Measurements from ENCODE around the gene TANGO2. TPM values are rescaled to one million over a fixed set of nuclear protein-coding genes. Genes with fewer than 3 reads are reported as not detected.

The TANGO2 gene
- total RNA-seq, 4 donors from 2014 or later: 31.7 to 56.7 (median 39.0) TPM

DNA sequence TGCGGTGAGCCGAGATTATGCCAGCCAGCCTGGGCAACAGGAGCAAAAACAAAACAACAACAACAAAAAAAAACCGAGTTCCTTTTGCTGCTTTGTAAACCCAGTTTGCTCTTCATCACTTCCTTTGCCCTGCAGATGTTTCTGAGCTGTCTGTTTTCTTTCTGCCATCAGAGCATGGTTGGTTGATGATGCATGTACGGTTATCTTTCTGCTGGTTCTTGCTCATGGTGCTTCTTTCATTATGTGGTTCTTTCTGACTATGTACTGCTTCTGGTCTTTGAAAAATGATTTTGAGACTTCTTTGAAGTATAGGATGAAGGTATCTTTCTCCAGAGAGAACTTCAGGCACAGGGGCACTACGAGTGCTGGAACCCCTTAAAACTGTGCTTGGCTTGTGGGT, 13.2 kb downstream of the TANGO2 start:
- 89 to 90% methylated on average over 5 of the region's 5 CpGs for WGBS, 2 donors
- Histone ChIP-seq H3K4me1 (peaks cover 0 to 39% (median 9%) of the 10 kb centered on the region in 4 donors), H3K4me3 (no peak overlapping the region), H3K9me3 (no peaks in the 10 kb centered on the region), H3K27me3 (no peaks in the 10 kb centered on the region), H3K36me3 (peaks cover 0 to 39% (median 0%) of the 10 kb centered on the region in 3 donors), H3K27ac (no peak overlapping the region)
- DNase-seq (ENCODE audit: low spot score in 2 of 2): no peak
- TF ChIP-seq EP300 (IDR thresholded peaks at IDR 0.05): no peak
- TF ChIP-seq POLR2A (IDR thresholded peaks at IDR 0.05): no peak
- TF ChIP-seq CTCF (IDR thresholded peaks at IDR 0.05): no peak

DNA sequence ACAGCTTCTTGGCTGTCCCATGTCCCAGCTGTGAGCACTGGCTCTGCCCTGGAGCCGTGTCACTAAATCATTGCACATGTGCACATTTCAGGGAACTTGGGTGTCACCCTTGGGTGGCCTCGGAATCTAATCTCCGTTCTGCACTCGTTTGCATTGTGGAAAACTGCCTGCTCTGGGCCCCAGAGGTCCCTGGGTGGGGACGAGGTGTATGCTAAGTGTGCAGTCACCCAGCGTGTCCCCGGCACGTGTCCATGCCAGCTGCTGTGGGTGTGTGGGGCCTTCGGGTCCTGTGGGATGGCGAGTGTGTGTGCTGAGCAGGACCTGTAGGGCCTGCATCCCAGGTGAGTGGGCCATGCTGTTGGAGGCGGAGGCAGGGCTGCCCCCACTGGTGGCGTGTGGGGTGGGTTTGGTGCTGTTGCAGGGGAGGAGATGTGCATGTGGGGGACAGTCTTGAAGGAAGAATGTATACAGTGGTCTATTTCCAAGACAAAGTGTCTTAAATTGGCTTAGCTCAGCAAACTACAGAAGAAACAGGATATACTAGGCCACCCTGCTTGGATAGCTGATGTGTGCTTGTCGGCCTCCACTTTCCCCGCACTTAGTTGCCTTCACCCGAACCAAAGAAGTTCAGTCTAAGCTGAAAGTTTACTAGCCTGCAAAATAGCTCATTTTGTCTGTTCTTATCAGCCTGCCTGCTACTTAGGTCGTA, 14.6 kb downstream of the TANGO2 start:
- no peak for DNase-seq (ENCODE audit: low spot score in 2 of 2)
- Histone ChIP-seq H3K4me3 (no peak overlapping the region), H3K4me1 (peaks cover 0 to 32% (median 9%) of the 10 kb centered on the region in 4 donors), H3K27ac (no peak overlapping the region), H3K9me3 (no peaks in the 10 kb centered on the region), H3K27me3 (no peaks in the 10 kb centered on the region), H3K36me3 (peaks cover 0 to 50% (median 1%) of the 10 kb centered on the region in 3 donors)
- TF ChIP-seq CTCF (IDR thresholded peaks at IDR 0.05) (no peak), EP300 (IDR thresholded peaks at IDR 0.05) (no peak), POLR2A (IDR thresholded peaks at IDR 0.05) (no peak)
- 80 to 85% methylated on average over 12 to 16 of the region's 16 CpGs for WGBS, 2 donors

- TF ChIP-seq CTCF (IDR thresholded peaks at IDR 0.05) (no peak), POLR2A (IDR thresholded peaks at IDR 0.05) (no peak), EP300 (IDR thresholded peaks at IDR 0.05) (no peak)
- peaks cover 0 to 56% (median 4%) of the 10 kb centered on the region in 3 donors for H3K36me3 ChIP-seq
- no peaks in the 10 kb centered on the region for H3K9me3 ChIP-seq
- 88 to 93% methylated on average over 10 of the region's 10 CpGs for WGBS, 2 donors
- no peaks in the 10 kb centered on the region for H3K27me3 ChIP-seq
- no peak overlapping the region for H3K4me3 ChIP-seq
- peaks cover 0 to 32% (median 9%) of the 10 kb centered on the region in 4 donors for H3K4me1 ChIP-seq
- no peak overlapping the region for H3K27ac ChIP-seq
- no peak for DNase-seq (ENCODE audit: low spot score in 2 of 2)
Observed at GRCh38 chr22:20036084-20036482, 15.2 kb downstream of the TANGO2 start.

DNA sequence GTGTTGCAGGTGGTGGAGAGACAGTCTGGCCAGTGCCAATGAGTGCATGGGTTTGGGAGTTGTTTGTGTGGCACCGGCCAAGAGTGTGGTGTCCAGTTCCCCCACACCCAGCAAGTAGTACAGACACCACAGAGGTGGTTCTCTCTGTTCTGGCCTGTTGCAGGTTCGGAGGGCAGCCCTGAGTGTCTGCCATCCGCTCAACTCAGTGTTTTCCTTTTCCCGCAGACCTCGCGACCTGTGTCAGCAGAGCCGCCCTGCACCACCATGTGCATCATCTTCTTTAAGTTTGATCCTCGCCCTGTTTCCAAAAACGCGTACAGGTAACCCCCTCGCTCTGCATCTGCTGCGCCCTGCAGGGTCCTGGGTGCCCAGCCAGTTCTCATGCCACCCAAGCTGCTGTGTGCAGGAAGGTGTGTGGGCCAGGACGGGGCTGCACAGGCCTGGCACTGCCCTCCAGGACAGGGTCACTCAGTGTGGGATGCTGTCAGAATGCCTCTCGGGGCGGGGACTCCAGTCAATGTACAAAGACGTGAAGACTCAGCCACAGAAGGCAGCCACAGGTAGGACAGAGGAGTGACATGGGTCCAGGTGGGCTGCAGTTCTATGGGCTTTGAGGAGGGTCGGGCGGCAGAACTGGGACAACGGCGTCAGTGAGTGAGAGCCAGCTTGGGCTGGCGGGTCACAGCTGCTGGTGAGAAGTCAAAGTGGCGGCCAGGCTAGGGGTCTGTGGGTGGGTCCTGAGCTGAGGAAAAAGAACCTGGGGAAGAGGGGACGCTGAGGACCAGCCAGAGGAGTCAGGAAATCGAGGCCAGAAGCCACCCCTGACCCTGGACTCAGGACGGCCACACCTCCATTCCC, 15.9 kb downstream of the TANGO2 start:
- TF ChIP-seq EP300 (IDR thresholded peaks at IDR 0.05) (no peak), CTCF (IDR thresholded peaks at IDR 0.05) (no peak), POLR2A (IDR thresholded peaks at IDR 0.05) (no peak)
- H3K27ac ChIP-seq: no peak overlapping the region
- WGBS, 2 donors: 90 to 96% methylated on average over 24 to 25 of the region's 25 CpGs
- H3K27me3 ChIP-seq: no peaks in the 10 kb centered on the region
- no peaks in the 10 kb centered on the region for H3K9me3 ChIP-seq
- H3K4me1 ChIP-seq: peaks cover 0 to 29% (median 9%) of the 10 kb centered on the region in 4 donors
- DNase-seq (ENCODE audit: low spot score in 2 of 2): no peak
- H3K36me3 ChIP-seq: peaks cover 0 to 56% (median 4%) of the 10 kb centered on the region in 3 donors
- no peak overlapping the region for H3K4me3 ChIP-seq

DNA sequence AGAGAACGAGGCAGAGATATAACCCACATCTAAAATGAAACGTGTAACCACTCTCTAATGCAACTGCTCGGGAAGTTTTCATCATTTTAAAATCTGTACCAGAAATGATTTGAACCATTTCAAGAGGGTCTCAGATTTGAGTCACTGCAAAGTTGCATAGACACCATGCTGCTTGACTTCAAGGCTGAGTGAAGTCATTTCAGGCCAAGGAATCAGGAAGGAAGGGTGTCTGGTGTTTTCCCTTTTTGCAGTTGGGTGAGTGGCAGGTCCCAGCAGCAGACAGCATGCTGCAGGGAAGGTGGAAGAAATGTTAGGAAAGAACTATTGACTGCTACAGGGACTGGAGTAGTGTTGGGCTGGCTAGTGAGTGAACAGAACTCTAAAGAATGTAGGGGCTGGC, 16.5 kb downstream of the TANGO2 start:
- H3K36me3 ChIP-seq: peaks cover 0 to 59% (median 4%) of the 10 kb centered on the region in 3 donors
- WGBS, 2 donors: 86% methylated on average over 3 of the region's 3 CpGs
- no peak for TF ChIP-seq CTCF (IDR thresholded peaks at IDR 0.05)
- no peak for TF ChIP-seq POLR2A (IDR thresholded peaks at IDR 0.05)
- no peak for TF ChIP-seq EP300 (IDR thresholded peaks at IDR 0.05)
- H3K9me3 ChIP-seq: no peaks in the 10 kb centered on the region
- H3K27me3 ChIP-seq: no peaks in the 10 kb centered on the region
- H3K4me1 ChIP-seq: peaks cover 0 to 23% (median 8%) of the 10 kb centered on the region in 4 donors
- no peak for DNase-seq (ENCODE audit: low spot score in 2 of 2)
- no peak overlapping the region for H3K27ac ChIP-seq
- no peak overlapping the region for H3K4me3 ChIP-seq
